Nephron progenitor cell (in vitro differentiated cells): ENCODE results near the gene SLC11A2.

Experiments
- DNase-seq: peaks from one replicate; pipeline ENCODE4 v3.0.0; 2021
- H3K27ac Mint-ChIP-seq: 2 replicates; pipeline ENCODE4 v1.8.0; 2021; ENCODE audit warnings: mild to moderate bottlenecking, moderate library complexity, mixed read lengths
- H3K27me3 Mint-ChIP-seq: 2 replicates; pipeline ENCODE4 v1.8.0; 2021; ENCODE audit warnings: mild to moderate bottlenecking, low read depth, mixed read lengths; ENCODE audit not compliant: poor library complexity
- H3K36me3 Mint-ChIP-seq: 2 replicates; pipeline ENCODE4 v1.8.0; 2021; ENCODE audit warnings: low read depth, mixed read lengths
- H3K4me1 Mint-ChIP-seq: 2 replicates; pipeline ENCODE4 v1.8.0; 2021; ENCODE audit warnings: mixed read lengths
- H3K4me3 Mint-ChIP-seq: 2 replicates; pipeline ENCODE4 v1.8.0; 2021; ENCODE audit warnings: mild to moderate bottlenecking, moderate library complexity, mixed read lengths
- H3K9me3 Mint-ChIP-seq: 2 replicates; pipeline ENCODE4 v1.8.0; 2021; ENCODE audit warnings: mild to moderate bottlenecking, moderate library complexity, mixed read lengths
- CTCF ChIP-seq: fragments of 200-600 bp; sonication (generic); IDR thresholded peaks from 2 replicates; pipeline ENCODE4 v1.5.0; 2021; ENCODE audit warnings: antibody characterized with exemption

The SLC11A2 gene

DNA sequence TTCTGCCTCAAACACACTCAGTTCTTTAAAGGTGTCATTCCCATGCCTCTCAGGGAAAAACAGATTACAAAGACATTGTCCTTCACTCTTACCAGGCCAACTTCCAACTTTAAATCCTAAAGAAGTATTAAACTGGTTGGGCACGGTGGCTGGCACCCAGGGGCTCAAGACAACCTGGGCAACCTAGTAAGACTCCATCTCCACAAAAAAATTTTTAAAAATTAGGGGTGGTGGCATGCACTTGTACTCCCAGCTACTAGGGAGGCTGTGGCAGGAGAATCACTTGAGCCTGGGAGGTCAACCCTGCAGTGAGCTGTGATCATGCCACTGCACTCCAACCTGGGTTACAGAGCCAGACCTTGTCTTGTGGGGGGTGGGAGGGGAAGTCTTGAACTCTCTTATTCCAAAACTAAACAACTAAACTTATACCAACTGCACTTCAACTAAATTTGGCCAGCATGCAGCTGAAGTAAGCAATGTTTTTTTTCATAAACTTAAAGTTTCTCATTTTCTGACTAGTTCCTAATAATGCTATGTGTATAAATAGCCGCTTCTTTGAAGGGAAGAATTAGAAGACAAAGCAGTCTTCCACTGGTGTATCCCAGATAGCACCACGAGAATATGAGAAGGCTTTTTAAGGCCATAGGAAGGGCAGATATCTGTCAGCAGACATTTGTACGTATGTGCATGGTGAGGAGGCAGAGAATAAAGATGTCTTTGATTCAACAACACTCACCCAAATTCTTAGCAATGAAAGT is 2.4 kb downstream of the SLC11A2 start:
- Mint-ChIP-seq H3K9me3 (no peaks in the 10 kb centered on the region), H3K36me3 (peaks cover 15% of the 10 kb centered on the region), H3K27me3 (peaks cover 6% of the 10 kb centered on the region), H3K4me1 (peaks cover 61% of the 10 kb centered on the region), H3K27ac (peak overlapping the region; percentile 96), H3K4me3 (peak overlapping the region; percentile 83)
- no peak for DNase-seq
- no peak for TF ChIP-seq CTCF

GRCh38 chr12:51021694-51022093 is 4.5 kb downstream of the SLC11A2 start:
- Mint-ChIP-seq H3K4me3 (no peak overlapping the region), H3K36me3 (peaks cover 15% of the 10 kb centered on the region), H3K27ac (peak overlapping the region; percentile 86), H3K9me3 (no peaks in the 10 kb centered on the region), H3K4me1 (peaks cover 44% of the 10 kb centered on the region), H3K27me3 (no peaks in the 10 kb centered on the region)
- TF ChIP-seq CTCF: no peak
- DNase-seq: no peak

DNA sequence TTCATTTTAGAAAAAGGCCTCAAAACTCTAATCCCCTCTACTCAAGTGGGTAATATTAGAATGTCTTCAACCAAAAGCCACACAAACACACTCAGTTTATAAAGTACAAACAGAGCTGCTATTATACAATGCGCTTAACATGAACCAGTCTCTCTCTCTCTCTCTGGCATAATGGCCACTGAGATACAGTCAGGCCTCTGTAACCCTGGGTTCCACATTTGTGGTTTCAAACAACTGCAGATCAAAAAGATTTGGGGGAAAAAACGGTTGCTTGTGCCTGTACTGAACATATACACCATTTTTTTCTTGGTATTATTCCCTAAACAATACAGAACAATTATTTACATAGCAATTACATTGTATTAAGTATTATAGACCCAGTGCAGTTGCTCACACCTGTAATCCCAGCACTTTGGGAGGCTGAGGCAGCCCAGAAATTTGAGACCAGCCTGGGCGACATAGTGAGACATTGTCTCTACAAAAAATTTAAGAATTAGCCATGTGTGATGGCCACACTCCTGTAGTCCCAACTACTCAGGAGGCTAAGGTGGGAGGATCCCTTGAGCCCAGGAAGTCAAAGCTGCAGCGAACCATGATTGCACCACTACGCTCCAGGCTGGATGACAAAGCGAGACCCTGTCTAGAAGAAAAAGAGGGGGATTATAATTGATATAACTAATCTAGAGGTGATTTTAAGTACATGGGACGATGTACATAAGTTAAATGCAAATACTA is 5.6 kb downstream of the SLC11A2 start:
- Mint-ChIP-seq H3K4me3 (peak overlapping the region; percentile 28), H3K27me3 (no peaks in the 10 kb centered on the region), H3K27ac (peak overlapping the region; percentile 71), H3K9me3 (no peaks in the 10 kb centered on the region), H3K4me1 (peaks cover 42% of the 10 kb centered on the region), H3K36me3 (peaks cover 15% of the 10 kb centered on the region)
- DNase-seq: no peak
- no peak for TF ChIP-seq CTCF

DNA sequence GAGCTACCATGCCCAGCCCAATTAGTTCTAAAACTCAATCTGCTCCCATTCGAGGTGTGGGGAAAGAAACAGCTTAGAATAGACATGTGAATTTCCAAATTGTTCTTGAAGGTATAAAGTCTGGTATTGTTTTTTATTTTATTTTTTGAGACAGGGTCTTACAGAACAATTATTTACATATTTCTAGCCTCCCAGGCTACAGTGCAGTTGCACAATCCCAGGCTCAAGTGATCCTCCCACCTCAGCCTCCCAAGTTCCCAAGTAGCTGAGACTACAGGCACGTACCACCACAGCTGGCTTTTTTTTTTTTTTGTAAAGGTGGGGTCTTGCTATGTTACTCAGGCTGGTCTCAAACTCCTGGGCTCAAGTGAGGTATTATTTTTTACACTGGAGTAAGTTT is 6.3 kb downstream of the SLC11A2 start:
- Mint-ChIP-seq H3K9me3 (no peaks in the 10 kb centered on the region), H3K27me3 (no peaks in the 10 kb centered on the region), H3K27ac (no peak overlapping the region), H3K4me1 (peaks cover 35% of the 10 kb centered on the region), H3K36me3 (peaks cover 15% of the 10 kb centered on the region), H3K4me3 (no peak overlapping the region)
- TF ChIP-seq CTCF: no peak
- DNase-seq: no peak

GRCh38 chr12:51018956-51019355 is 7.2 kb downstream of the SLC11A2 start:
- Mint-ChIP-seq H3K36me3 (peaks cover 15% of the 10 kb centered on the region), H3K27ac (no peak overlapping the region), H3K27me3 (no peaks in the 10 kb centered on the region), H3K4me3 (no peak overlapping the region), H3K4me1 (peaks cover 26% of the 10 kb centered on the region), H3K9me3 (no peaks in the 10 kb centered on the region)
- DNase-seq: no peak
- TF ChIP-seq CTCF: no peak
